Muscle layer of duodenum (tissue), 2 donors: ENCODE data around the gene PPP1R9A.

ENCODE experiments used
- H3K27ac ChIP-seq: one replicate; pipeline ENCODE4 v1.7.0; 2013; ENCODE audit warnings: mild to moderate bottlenecking, low read length
- H3K27me3 ChIP-seq: one replicate; pipeline ENCODE4 v1.7.0; 2013; ENCODE audit warnings: low read depth, mild to moderate bottlenecking, control low read depth, low read length
- H3K36me3 ChIP-seq, 2 donors: one replicate each; pipeline ENCODE4 v1.7.0; 2013; ENCODE audit warnings: low read length in 2 of 2, control low read depth in 1 of 2, mild to moderate bottlenecking in 1 of 2; ENCODE audit not compliant: insufficient read depth in 2 of 2, control insufficient read depth in 1 of 2
- H3K4me1 ChIP-seq, 2 donors: one replicate each; pipeline ENCODE4 v1.7.0; 2013; ENCODE audit warnings: low read length in 2 of 2, mild to moderate bottlenecking in 2 of 2, control low read depth in 1 of 2, moderate library complexity in 1 of 2; ENCODE audit not compliant: insufficient read depth in 2 of 2, control insufficient read depth in 1 of 2
- H3K4me3 ChIP-seq, 2 donors: one replicate each; pipeline ENCODE4 v1.7.0; 2013; ENCODE audit warnings: low read length in 2 of 2, low read depth in 1 of 2, mild to moderate bottlenecking in 1 of 2
- H3K9me3 ChIP-seq, 2 donors: one replicate each; pipeline ENCODE4 v1.7.0; 2013; ENCODE audit warnings: low read length in 2 of 2, control low read depth in 1 of 2, mild to moderate bottlenecking in 1 of 2; ENCODE audit not compliant: control insufficient read depth in 1 of 2
- donor health status: healthy.

The PPP1R9A gene

DNA sequence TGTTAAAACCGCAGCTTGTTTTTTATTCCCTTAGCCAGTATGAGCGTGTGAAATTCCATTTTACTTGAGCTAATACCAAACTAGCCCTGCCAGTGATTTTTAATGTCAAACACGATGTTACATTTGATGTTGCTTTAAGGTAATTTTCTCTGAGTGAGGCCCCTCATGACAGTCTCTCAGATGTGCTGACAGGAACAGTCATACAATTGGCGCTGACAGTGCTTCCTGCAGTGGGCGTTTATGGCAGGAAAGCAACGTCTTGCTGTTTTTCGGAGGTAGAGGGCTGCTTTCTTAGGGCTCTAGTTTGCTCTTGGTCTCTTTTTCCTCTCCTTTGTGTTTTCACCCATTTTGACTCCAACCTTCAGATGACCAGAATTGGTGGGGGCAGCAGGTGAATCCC, 397.6 kb downstream of the PPP1R9A start:
- Histone ChIP-seq H3K27me3 (no peaks in the 10 kb centered on the region), H3K27ac (no peak overlapping the region), H3K4me3 (no peak overlapping the region), H3K9me3 (no peaks in the 10 kb centered on the region), H3K4me1 (no peaks in the 10 kb centered on the region), H3K36me3 (no peaks in the 10 kb centered on the region)

DNA sequence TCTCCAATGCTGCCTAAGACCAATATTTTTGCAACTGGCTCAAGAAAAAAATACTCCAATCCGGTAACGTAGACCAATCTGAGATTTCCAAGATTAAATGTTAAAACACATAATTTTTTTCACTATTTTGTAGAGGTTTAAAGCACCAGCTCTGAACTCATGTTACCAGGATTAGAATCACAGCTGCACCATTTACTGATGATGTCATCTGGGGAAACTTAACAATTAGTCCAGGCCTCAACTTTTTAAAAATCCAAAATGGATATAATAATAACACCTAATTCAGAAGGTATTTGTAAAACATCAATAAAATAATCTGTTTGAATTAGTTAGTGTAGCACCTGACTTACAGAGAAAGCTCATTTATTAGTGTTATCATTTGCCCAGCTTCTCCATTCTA, 402.6 kb downstream of the PPP1R9A start:
- Histone ChIP-seq H3K27ac (no peak overlapping the region), H3K36me3 (no peaks in the 10 kb centered on the region), H3K27me3 (no peaks in the 10 kb centered on the region), H3K9me3 (no peaks in the 10 kb centered on the region), H3K4me1 (no peaks in the 10 kb centered on the region), H3K4me3 (no peak overlapping the region)

DNA sequence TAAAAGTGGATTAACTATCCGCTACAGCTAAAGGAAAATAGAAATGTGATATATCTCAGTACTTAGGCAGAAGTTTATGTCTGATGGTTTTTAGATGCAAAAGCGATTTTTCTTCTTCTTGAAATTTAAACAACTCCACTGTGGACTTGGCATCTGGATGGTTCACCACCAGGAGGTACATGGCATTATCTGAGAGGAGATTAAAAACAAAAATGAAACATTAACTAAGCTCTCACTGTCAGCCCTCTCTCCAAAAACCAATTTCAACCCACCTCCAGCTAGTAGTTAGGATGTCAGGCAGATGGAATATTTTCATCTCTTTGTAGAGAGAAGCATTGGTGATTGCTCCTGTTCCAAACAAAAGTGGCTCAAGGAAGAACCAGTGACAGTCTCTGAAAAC, 404.0 kb downstream of the PPP1R9A start:
- Histone ChIP-seq H3K27ac (no peak overlapping the region), H3K27me3 (no peaks in the 10 kb centered on the region), H3K9me3 (no peaks in the 10 kb centered on the region), H3K4me3 (no peak overlapping the region), H3K36me3 (no peaks in the 10 kb centered on the region), H3K4me1 (no peaks in the 10 kb centered on the region)

DNA sequence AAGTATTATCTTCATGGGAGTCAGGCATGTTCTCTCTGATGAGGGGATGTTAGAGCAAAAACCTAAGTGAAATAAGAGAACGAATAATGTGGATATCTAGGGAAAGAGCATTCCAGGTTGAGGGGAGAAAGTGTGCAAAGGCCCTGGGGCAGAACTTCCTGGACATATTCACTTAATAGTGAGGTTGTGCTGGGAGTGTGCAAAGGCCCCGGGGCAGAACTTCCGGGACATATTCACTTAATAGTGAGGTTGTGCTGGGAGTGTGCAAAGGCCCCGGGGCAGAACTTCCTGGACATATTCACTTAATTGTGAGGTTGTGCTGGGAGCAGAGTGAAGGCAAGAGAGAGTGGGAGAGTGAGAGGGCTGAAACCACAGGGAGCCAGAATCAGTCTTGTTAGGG, 405.2 kb downstream of the PPP1R9A start:
- H3K4me3 ChIP-seq = no peak overlapping the region
- no peaks in the 10 kb centered on the region for H3K9me3 ChIP-seq
- H3K27ac ChIP-seq = no peak overlapping the region
- no peaks in the 10 kb centered on the region for H3K4me1 ChIP-seq
- H3K27me3 ChIP-seq = no peaks in the 10 kb centered on the region
- no peaks in the 10 kb centered on the region for H3K36me3 ChIP-seq

DNA sequence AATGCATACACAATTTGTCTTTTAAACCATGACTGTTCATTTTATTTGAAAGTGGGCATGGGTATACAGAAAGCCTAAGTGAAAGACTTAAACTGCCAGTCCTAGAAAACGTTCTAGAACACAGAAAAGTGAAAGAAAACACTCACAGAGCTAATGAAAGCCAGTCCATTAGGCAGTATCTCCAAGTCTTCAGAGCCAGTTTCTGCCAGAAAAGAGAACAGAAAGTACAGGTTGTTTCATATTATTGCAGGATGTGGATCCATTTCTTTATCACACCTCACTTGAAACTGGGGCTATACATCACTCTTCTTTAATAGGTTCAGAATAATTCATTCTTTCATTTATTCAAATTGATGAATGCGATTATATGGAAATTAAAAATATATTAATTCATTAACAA, 409.2 kb downstream of the PPP1R9A start:
- Histone ChIP-seq H3K9me3 (no peaks in the 10 kb centered on the region), H3K4me3 (no peak overlapping the region), H3K36me3 (no peaks in the 10 kb centered on the region), H3K4me1 (no peaks in the 10 kb centered on the region), H3K27me3 (no peaks in the 10 kb centered on the region), H3K27ac (no peak overlapping the region)

DNA sequence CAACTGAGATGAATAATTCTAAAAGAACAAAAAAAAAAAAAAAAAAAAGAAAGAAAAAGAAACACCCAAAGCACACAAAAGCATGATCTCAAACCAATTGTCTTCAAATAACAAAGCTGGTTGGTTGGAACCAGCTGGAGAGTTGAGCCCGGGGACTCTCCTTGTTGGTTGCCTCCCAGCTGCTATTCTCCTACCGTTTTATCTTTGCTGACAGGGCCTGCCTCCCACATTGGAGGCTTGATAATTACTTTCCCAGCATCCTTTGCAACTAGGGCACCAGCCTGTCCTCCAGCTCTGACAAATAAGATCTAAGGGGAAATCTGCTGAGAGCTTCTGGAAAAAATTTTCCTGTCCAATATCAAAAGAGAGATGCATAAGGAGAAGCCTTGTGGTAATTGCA, 410.2 kb downstream of the PPP1R9A start:
- no peaks in the 10 kb centered on the region for H3K36me3 ChIP-seq
- H3K27ac ChIP-seq = no peak overlapping the region
- H3K4me1 ChIP-seq = no peaks in the 10 kb centered on the region
- no peak overlapping the region for H3K4me3 ChIP-seq
- H3K27me3 ChIP-seq = no peaks in the 10 kb centered on the region
- H3K9me3 ChIP-seq = no peaks in the 10 kb centered on the region

DNA sequence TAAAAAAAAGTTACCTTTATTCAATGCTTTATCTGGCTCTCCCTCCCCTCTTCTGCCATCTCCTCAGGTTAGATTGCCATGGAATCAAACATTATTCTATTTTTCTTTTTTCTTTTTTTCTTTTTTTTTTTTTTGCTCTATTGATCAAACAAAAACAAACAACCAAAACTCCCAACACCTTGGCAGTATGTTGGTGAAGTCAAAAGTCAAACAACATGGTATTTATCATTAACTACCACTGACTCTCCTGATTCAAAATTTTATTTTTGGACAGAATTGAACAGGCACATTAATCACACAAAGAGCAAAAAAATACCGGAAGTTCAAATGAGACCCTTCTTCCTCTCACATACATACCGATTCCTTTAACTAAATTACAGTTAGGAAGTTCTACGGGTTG, 410.6 kb downstream of the PPP1R9A start:
- no peaks in the 10 kb centered on the region for H3K36me3 ChIP-seq
- H3K27ac ChIP-seq = no peak overlapping the region
- H3K4me3 ChIP-seq = no peak overlapping the region
- H3K9me3 ChIP-seq = no peaks in the 10 kb centered on the region
- H3K4me1 ChIP-seq = no peaks in the 10 kb centered on the region
- no peaks in the 10 kb centered on the region for H3K27me3 ChIP-seq

DNA sequence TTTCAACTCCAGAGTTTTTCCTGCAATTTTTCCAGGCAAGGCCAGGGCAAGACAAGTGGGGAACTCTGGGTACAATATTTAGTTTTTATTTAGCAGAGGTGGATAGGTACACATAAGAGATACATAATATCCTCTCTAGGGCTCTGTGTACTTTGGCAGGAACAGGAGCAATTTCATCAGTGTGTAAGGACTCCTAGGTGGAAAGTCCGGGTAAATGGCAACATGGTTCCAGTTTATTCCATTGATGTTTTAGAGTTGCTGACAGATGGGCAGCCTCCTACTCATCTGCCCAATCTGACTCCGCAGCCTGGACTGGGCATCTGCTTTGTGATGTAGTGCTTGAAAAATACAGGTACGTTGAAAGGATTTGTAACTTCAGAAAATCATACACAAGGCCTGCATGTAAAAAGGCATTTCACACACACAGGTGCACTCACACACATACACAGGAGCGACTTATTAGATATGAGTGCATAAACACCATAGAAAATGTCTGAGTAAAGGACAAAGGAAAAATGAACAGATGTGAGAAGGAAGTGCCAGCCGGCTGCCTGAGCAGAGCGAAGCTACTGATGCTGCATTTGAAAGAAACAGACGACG, 411.2 kb downstream of the PPP1R9A start:
- Histone ChIP-seq H3K27me3 (no peaks in the 10 kb centered on the region), H3K36me3 (no peaks in the 10 kb centered on the region), H3K9me3 (no peaks in the 10 kb centered on the region), H3K27ac (no peak overlapping the region), H3K4me1 (no peaks in the 10 kb centered on the region), H3K4me3 (no peak overlapping the region)

DNA sequence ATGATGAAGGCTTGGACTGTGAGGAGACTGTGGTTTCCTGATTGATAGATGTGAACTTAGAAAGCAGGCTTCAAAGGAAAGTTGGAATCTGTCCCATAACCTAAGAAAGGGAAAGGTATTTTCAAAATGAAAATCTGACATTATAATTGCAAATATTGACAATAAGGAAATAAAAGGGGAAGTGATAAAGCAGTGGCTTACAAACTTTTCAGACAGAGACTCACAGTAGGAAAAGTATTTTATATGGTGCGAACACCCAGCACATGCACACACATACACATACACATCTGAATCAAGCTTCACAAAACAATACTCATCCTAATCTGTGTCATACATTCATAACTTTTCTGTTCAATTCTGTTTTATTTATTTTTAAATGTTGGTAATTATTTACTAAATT, 412.2 kb downstream of the PPP1R9A start:
- H3K4me3 ChIP-seq = no peak overlapping the region
- H3K4me1 ChIP-seq = no peaks in the 10 kb centered on the region

DNA sequence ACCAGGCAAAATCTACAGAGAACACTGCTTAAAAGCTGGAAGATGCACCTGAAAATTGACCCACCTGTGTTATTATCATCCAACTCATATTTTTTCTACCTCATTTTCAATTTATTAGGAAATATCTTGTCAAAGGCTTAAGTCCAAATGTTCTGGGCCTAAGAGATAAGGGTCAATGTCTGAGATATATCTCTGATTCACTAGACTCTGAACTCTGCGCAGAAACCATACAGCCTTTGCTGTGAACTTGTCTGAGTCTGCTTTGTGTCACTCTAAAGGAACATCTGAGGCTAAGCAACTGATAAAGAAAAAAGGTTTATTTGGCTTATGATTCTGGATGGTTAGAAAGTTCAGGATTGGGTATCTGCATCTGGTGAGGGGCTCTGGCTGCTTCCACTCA, 413.3 kb downstream of the PPP1R9A start:
- Histone ChIP-seq H3K4me1 (no peaks in the 10 kb centered on the region), H3K36me3 (no peaks in the 10 kb centered on the region), H3K27ac (no peak overlapping the region), H3K27me3 (no peaks in the 10 kb centered on the region), H3K4me3 (no peak overlapping the region), H3K9me3 (no peaks in the 10 kb centered on the region)

More for the DNA sequence above, 412.2 kb downstream of the PPP1R9A start:
- Histone ChIP-seq H3K36me3 (no peaks in the 10 kb centered on the region), H3K27ac (no peak overlapping the region), H3K27me3 (no peaks in the 10 kb centered on the region), H3K9me3 (no peaks in the 10 kb centered on the region)

DNA sequence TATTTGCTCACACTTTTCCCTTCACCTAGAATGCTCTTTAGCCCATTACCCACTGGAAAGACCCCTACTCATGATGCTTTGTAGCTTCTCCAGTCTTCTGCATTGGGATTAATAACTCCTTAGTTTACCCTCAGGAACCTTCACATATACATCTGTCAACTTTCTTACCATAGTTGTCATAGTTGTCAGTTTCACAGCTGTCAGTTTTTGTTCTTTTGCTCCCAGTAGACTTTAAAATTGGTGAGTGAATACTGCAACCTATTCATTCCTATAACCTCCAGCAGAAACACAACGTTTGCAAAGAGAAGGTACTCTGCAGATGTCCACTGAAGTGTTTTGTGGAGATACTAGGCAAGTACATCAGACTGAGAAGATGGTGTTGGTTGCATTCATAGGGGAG, 414.3 kb downstream of the PPP1R9A start:
- no peaks in the 10 kb centered on the region for H3K9me3 ChIP-seq
- no peak overlapping the region for H3K27ac ChIP-seq

DNA sequence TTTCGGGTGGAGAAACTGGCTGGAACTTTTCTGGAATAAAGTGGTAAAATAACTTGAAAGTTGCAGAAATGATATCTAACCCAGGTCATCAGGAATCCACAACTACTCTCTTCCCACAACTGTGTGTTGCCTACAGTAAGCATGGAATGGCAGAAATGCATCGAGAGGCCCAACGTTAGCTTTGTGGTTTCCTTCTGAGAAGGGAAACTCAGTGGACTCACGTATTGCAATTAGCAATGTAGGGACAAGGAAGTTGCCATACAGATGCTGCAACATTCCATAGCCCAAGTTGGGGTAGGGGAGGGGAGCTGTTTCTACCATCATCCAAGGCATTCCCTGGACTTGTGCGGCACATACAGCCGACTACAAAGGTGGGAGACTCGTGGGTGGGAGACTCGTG, 415.0 kb downstream of the PPP1R9A start:
- H3K4me1 ChIP-seq = no peaks in the 10 kb centered on the region
- no peaks in the 10 kb centered on the region for H3K27me3 ChIP-seq
- H3K4me3 ChIP-seq = no peak overlapping the region
- no peaks in the 10 kb centered on the region for H3K36me3 ChIP-seq
- H3K27ac ChIP-seq = no peak overlapping the region
- no peaks in the 10 kb centered on the region for H3K9me3 ChIP-seq

More for the DNA sequence above, 414.3 kb downstream of the PPP1R9A start:
- H3K4me1 ChIP-seq = no peaks in the 10 kb centered on the region
- no peak overlapping the region for H3K4me3 ChIP-seq
- H3K27me3 ChIP-seq = no peaks in the 10 kb centered on the region
- H3K36me3 ChIP-seq = no peaks in the 10 kb centered on the region
